ENCODE data around the gene ZIM2. TPM values are rescaled to one million over a fixed set of nuclear protein-coding genes. Genes with fewer than 3 reads are reported as not detected.

Gene ZIM2
- total and polyA plus RNA-seq, 2 of the 4 experiments (the other 2 are of a cell fraction): not detected

DNA sequence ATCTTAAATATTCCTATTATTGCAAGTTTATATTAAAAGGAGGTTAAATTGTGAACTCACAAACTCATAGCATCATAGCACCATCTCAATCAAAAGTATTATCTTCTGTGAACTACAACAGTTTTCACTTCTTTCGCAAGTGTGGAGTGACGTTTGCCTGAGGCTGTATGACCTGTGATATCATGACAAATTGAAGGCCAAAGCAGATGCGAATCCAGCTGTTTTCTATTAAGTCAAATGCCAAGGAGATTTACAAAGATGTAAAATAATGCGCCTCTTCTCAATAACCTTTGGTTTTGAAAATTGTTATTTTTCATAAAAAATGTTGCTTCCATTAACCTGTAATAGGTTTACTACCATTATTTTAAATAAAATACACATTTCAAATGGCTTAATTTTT, 7.6 kb upstream of the ZIM2 start:
- no peak for TF ChIP-seq RFX5 (IDR thresholded peaks at IDR 0.05; ENCODE audit: low read depth, low read length)
- TF ChIP-seq RAD21 (IDR thresholded peaks at IDR 0.05; ENCODE audit: low read length): no peak
- TF ChIP-seq CEBPB (IDR thresholded peaks at IDR 0.05; ENCODE audit: low read depth, low read length): no peak
- TF ChIP-seq, protein P1, sequence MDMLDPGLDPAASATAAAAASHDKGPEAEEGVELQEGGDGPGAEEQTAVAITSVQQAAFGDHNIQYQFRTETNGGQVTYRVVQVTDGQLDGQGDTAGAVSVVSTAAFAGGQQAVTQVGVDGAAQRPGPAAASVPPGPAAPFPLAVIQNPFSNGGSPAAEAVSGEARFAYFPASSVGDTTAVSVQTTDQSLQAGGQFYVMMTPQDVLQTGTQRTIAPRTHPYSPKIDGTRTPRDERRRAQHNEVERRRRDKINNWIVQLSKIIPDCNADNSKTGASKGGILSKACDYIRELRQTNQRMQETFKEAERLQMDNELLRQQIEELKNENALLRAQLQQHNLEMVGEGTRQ (IDR thresholded peaks at IDR 0.05; ENCODE audit: low read depth, low read length): no peak
- TF ChIP-seq NFE2L2 (IDR thresholded peaks at IDR 0.05; ENCODE audit: low read depth, low read length): no peak
- TF ChIP-seq BHLHE40 (IDR thresholded peaks at IDR 0.05; ENCODE audit: low read depth, low read length): no peak
- no peak for TF ChIP-seq SMC3 (IDR thresholded peaks at IDR 0.05; ENCODE audit: low read depth, low read length)
- TF ChIP-seq, protein P2, sequence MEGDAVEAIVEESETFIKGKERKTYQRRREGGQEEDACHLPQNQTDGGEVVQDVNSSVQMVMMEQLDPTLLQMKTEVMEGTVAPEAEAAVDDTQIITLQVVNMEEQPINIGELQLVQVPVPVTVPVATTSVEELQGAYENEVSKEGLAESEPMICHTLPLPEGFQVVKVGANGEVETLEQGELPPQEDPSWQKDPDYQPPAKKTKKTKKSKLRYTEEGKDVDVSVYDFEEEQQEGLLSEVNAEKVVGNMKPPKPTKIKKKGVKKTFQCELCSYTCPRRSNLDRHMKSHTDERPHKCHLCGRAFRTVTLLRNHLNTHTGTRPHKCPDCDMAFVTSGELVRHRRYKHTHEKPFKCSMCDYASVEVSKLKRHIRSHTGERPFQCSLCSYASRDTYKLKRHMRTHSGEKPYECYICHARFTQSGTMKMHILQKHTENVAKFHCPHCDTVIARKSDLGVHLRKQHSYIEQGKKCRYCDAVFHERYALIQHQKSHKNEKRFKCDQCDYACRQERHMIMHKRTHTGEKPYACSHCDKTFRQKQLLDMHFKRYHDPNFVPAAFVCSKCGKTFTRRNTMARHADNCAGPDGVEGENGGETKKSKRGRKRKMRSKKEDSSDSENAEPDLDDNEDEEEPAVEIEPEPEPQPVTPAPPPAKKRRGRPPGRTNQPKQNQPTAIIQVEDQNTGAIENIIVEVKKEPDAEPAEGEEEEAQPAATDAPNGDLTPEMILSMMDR (conservative IDR thresholded peaks at IDR 0.05; ENCODE audit: low read depth, low read length): no peak
- TF ChIP-seq RCOR1 (IDR thresholded peaks at IDR 0.05; ENCODE audit: insufficient replicate concordance, low read length): no peak
- TF ChIP-seq MXI1 (IDR thresholded peaks at IDR 0.05; ENCODE audit: borderline replicate concordance, low read depth, low read length): no peak
- in situ Hi-C loops (cut with MboI; ENCODE audit: low sequenced_read_pairs) (no loop called here), dilution Hi-C loops (cut with HindIII; ENCODE audit: low sequenced_read_pairs, unreplicated experiment) (no loop called here), intact Hi-C loops (cut with micrococcal nuclease) (no loop called here)
- H4K5ac ChIP-seq (ENCODE audit: low read depth, low read length): no peak overlapping the region
- no peak overlapping the region for H2BK20ac ChIP-seq (ENCODE audit: low read depth, low read length)
- no peak for DNase-seq
- no peak overlapping the region for H3K14ac ChIP-seq (replicated peaks; ENCODE audit: low read depth, low read length)
- no peaks in the 10 kb centered on the region for H4K20me1 ChIP-seq (ENCODE audit: insufficient read depth, low read length)
- no peak overlapping the region for H2AK5ac ChIP-seq (ENCODE audit: low read depth, low read length)
- H3K4me2 ChIP-seq (ENCODE audit: low read depth, low read length): no peak overlapping the region
- no peak overlapping the region for H3K23ac ChIP-seq (ENCODE audit: low read depth, low read length)
- H3K36me3 ChIP-seq (ENCODE audit: control insufficient read depth, insufficient read depth, low read length): no peaks in the 10 kb centered on the region
- H2BK5ac ChIP-seq (ENCODE audit: low read depth, low read length, poor library complexity, severe bottlenecking): no peak overlapping the region
- ChIA-PET POLR2A (ENCODE audit: unreplicated experiment) (no interaction called here), CTCF (no interaction called here)
- no peaks in the 10 kb centered on the region for H3K9me1 ChIP-seq (ENCODE audit: insufficient read depth, low read length)
- BruUV-seq (replicated peaks): no TSS peak
- no peak overlapping the region for H2BK120ac ChIP-seq (ENCODE audit: low read depth, low read length)
- H3K27me3 ChIP-seq (ENCODE audit: control insufficient read depth, insufficient read depth, low read length): no peaks in the 10 kb centered on the region
- WGBS, 2 experiments (ENCODE audit: extremely low coverage in 2 of 2, insufficient read length in 1 of 2): no CpG with 5 or more reads among the region's 4 CpGs
- no peaks in the 10 kb centered on the region for H3K4me1 ChIP-seq (ENCODE audit: control insufficient read depth, insufficient read depth, low read length)
- H4K91ac ChIP-seq (ENCODE audit: insufficient read depth, low read depth, low read length): no peak overlapping the region
- H3K9me3 ChIP-seq (ENCODE audit: control insufficient read depth, insufficient read depth, low read length): 0 out of 2 replicates have a peak, but pooled peaks cover 6% of the 10 kb centered on the region
- no peak overlapping the region for H4K8ac ChIP-seq (ENCODE audit: low read depth in 2 of 2, low read length in 2 of 2)
- H3K18ac ChIP-seq (ENCODE audit: low read depth, low read length): no peak overlapping the region
- H2AFZ ChIP-seq (replicated peaks; ENCODE audit: low read length, poor library complexity): no peak overlapping the region
- H3K79me1 ChIP-seq (ENCODE audit: low read depth in 1 of 2, low read length in 2 of 2): no peaks in the 10 kb centered on the region
- H3K27ac ChIP-seq (ENCODE audit: insufficient read depth, low read length): no peak overlapping the region
- no peak overlapping the region for H3K4ac ChIP-seq (ENCODE audit: low read depth, low read length)
- H2AK9ac ChIP-seq (replicated peaks; ENCODE audit: low read depth, low read length, poor library complexity): no peak overlapping the region
- no peak overlapping the region for H3K4me3 ChIP-seq (ENCODE audit: insufficient read depth, low read depth, low read length)
- no peak overlapping the region for H3K56ac ChIP-seq (ENCODE audit: extremely low read depth, insufficient read depth, low read length)
- ATAC-seq (ENCODE audit: low read depth): no peak
- H2BK15ac ChIP-seq (ENCODE audit: low read depth, low read length): no peak overlapping the region
- H3K9ac ChIP-seq (ENCODE audit: low read depth, low read length): no peak overlapping the region

Measured in IMR-90 (cell line).